Measurements from ENCODE around the gene MYO16. TPM values are rescaled to one million over a fixed set of nuclear protein-coding genes. Genes with fewer than 3 reads are reported as not detected.

MYO16 gene
- total RNA-seq, 1 experiment from 2014 or later: 0.49 TPM

DNA sequence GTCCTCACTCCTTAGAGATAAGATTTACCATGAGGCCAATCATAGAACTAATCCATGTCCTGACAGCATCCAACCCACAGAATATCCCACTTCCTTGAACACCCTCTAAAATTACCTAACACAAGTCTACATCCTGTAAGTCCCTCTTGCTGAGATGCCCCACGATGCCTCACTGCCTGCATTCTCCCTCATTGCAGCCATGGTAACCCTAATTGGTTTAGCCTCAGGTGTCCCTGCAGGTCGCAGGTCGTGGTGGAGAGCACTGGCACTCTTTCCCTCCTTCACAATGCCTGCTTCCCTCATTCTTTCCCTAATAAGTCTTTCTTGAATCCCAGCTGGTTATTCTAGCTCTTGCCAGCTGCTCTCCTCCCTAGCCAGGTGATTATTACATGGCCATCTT is 35.3 kb upstream of the MYO16 start:
- no TSS peak for BruUV-seq (replicated peaks)
- Histone ChIP-seq H3K4me1 (ENCODE audit: insufficient read depth, low read length, poor library complexity, severe bottlenecking) (no peaks in the 10 kb centered on the region), H3K4me3 (ENCODE audit: low read depth, low read length, poor library complexity, severe bottlenecking) (no peak overlapping the region), H3K27ac (ENCODE audit: low read depth, low read length, poor library complexity, severe bottlenecking) (no peak overlapping the region), H3K36me3 (ENCODE audit: insufficient read depth, low read length, poor library complexity, severe bottlenecking) (no peaks in the 10 kb centered on the region), H3K9me3 (ENCODE audit: low read depth, low read length, poor library complexity, severe bottlenecking) (no peaks in the 10 kb centered on the region), H3K27me3 (replicated peaks; ENCODE audit: insufficient read depth, low read depth, low read length, poor library complexity) (no peaks in the 10 kb centered on the region)
- intact Hi-C loops (cut with micrococcal nuclease; ENCODE audit: unreplicated experiment): no loop called here
- TF ChIP-seq, protein P1, sequence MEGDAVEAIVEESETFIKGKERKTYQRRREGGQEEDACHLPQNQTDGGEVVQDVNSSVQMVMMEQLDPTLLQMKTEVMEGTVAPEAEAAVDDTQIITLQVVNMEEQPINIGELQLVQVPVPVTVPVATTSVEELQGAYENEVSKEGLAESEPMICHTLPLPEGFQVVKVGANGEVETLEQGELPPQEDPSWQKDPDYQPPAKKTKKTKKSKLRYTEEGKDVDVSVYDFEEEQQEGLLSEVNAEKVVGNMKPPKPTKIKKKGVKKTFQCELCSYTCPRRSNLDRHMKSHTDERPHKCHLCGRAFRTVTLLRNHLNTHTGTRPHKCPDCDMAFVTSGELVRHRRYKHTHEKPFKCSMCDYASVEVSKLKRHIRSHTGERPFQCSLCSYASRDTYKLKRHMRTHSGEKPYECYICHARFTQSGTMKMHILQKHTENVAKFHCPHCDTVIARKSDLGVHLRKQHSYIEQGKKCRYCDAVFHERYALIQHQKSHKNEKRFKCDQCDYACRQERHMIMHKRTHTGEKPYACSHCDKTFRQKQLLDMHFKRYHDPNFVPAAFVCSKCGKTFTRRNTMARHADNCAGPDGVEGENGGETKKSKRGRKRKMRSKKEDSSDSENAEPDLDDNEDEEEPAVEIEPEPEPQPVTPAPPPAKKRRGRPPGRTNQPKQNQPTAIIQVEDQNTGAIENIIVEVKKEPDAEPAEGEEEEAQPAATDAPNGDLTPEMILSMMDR (conservative IDR thresholded peaks at IDR 0.05; ENCODE audit: low read depth, low read length): no peak
- no peak for DNase-seq (ENCODE audit: low spot score)
- CTCF ChIA-PET: no interaction called here
- POLR2A ChIA-PET (ENCODE audit: low non-redundant PET): no interaction called here

DNA sequence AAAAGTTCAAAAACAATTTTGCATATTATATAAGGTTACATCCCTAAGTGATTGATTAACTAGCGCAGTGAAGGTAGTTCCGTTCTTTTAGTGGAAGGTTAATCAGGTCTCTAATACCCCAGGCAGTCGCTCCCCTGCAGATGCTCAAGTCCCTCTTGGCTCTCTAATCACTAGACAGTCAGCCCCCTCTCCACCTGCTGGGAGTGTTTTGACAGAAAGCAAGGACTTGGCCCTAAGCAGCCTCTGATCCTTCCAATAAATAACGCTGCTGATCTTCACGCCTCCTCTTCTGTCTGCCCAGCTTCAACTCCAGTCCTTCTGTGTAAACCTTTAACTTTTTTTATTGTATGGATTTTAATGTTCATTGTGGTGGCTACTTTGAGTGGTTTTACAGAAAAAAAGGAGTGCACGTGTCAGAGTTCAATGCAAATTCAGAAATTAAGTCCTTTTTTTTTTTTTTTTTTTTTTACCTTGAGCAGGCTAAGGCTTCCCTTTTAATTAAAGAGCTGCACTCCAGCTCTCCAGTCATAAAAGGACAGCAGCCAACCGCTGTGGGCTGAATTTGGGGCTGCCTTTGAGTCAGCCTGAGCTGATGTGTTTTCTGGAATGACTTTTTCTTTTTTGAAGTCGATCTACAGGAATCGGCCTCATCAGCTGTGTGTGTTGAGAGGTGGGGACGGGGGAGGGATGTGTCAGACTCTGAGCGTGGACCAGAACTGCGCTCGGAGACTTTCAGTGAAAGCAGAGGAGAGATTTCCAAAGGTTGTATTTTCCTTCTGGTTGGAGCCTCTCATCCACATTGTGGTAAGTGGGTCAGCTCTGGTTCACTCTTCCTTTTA is 33.8 kb upstream of the MYO16 start:
- H3K27ac ChIP-seq (ENCODE audit: low read depth, low read length, poor library complexity, severe bottlenecking): no peak overlapping the region
- intact Hi-C loops (cut with micrococcal nuclease; ENCODE audit: unreplicated experiment): no loop called here
- H3K4me3 ChIP-seq (ENCODE audit: low read depth, low read length, poor library complexity, severe bottlenecking): no peak overlapping the region
- H3K27me3 ChIP-seq (replicated peaks; ENCODE audit: insufficient read depth, low read depth, low read length, poor library complexity): no peaks in the 10 kb centered on the region
- POLR2A ChIA-PET (ENCODE audit: low non-redundant PET): interaction anchor here (0.6 kb wide), 1 partner anchor 1194 kb away, joined by 7 read pairs; no protein-coding TSS in a partner anchor
- TF ChIP-seq, protein P1 (conservative IDR thresholded peaks at IDR 0.05; ENCODE audit: low read depth, low read length): no peak
- no peak for TF ChIP-seq EZH2 (IDR thresholded peaks at IDR 0.05; ENCODE audit: borderline replicate concordance, low read depth, low read length, poor library complexity, severe bottlenecking)
- no peaks in the 10 kb centered on the region for H3K9me3 ChIP-seq (ENCODE audit: low read depth, low read length, poor library complexity, severe bottlenecking)
- H3K4me1 ChIP-seq (ENCODE audit: insufficient read depth, low read length, poor library complexity, severe bottlenecking): no peaks in the 10 kb centered on the region
- no peak for DNase-seq (ENCODE audit: low spot score)
- CTCF ChIA-PET: no interaction called here
- H3K36me3 ChIP-seq (ENCODE audit: insufficient read depth, low read length, poor library complexity, severe bottlenecking): no peaks in the 10 kb centered on the region
- BruUV-seq (replicated peaks): no TSS peak

DNA sequence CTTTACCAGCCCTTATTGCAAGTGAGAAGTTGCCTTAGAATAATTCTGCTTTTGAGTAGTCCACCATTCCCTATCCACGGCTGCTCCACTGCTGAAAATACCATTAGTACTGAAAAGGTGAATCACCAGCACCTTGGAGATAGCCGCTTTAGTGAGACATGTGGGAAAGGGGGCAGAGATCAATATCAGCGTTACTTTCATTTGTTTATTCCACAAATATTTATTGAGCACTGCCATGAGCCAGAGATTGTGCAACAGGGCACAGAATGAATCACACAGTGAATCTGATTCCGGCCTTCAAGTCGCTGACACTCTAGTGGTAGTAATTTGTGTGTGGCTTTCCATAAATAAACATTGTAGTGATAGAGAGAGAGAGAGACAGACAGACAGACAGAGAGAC is 31.5 kb upstream of the MYO16 start:
- ChIA-PET POLR2A (ENCODE audit: low non-redundant PET) (no interaction called here), CTCF (no interaction called here)
- no TSS peak for BruUV-seq (replicated peaks)
- H3K36me3 ChIP-seq (ENCODE audit: insufficient read depth, low read length, poor library complexity, severe bottlenecking): no peaks in the 10 kb centered on the region
- H3K4me3 ChIP-seq (ENCODE audit: low read depth, low read length, poor library complexity, severe bottlenecking): no peak overlapping the region
- TF ChIP-seq EZH2 (IDR thresholded peaks at IDR 0.05; ENCODE audit: borderline replicate concordance, low read depth, low read length, poor library complexity, severe bottlenecking): no peak
- TF ChIP-seq, protein P1 (conservative IDR thresholded peaks at IDR 0.05; ENCODE audit: low read depth, low read length): no peak
- intact Hi-C loops (cut with micrococcal nuclease; ENCODE audit: unreplicated experiment): no loop called here
- no peaks in the 10 kb centered on the region for H3K4me1 ChIP-seq (ENCODE audit: insufficient read depth, low read length, poor library complexity, severe bottlenecking)
- no peak for DNase-seq (ENCODE audit: low spot score)
- H3K27me3 ChIP-seq (replicated peaks; ENCODE audit: insufficient read depth, low read depth, low read length, poor library complexity): no peaks in the 10 kb centered on the region
- H3K9me3 ChIP-seq (ENCODE audit: low read depth, low read length, poor library complexity, severe bottlenecking): no peaks in the 10 kb centered on the region
- H3K27ac ChIP-seq (ENCODE audit: low read depth, low read length, poor library complexity, severe bottlenecking): no peak overlapping the region
